Heart left ventricle (tissue), 16 donors: ENCODE results near the gene KLHDC1. TPM values are rescaled to one million over a fixed set of nuclear protein-coding genes. Genes with fewer than 3 reads are reported as not detected.
A peak's percentile ranks its signal among the peaks of the same experiment; 100 is the strongest.
"Not testable (repeated sequence)": the region's sequence is repeated elsewhere in the genome, so short reads cannot be mapped to it uniquely, and the experiment has no call there.

Experiments
- ATAC-seq, 4 donors: fragments of 200-7000 bp; cut with Tn5 transposase; one replicate each; pipeline ENCODE4 v1.9.1; 2020 to 2022; ENCODE audit warnings: moderate library complexity in 4 of 4, mild to moderate bottlenecking in 3 of 4, moderate number of reproducible peaks in 1 of 4
- DNase-seq, 5 donors: peaks; one replicate each; pipeline ENCODE4 v3.0.0-alpha.2; 2020
- H3K27ac ChIP-seq, 12 donors: fragments of 200-600 bp; sonication (generic) in 4 of 12; one replicate each; pipeline versions ENCODE4 v1.5.0 to v1.8.0; 2016 to 2022; ENCODE audit warnings: mild to moderate bottlenecking in 2 of 12
- H3K27me3 ChIP-seq, 9 donors: fragments of 200-600 bp; sonication (generic) in 2 of 9; one replicate each; pipeline versions ENCODE4 v1.5.1 to v1.8.0; 2016 to 2022; ENCODE audit warnings: mild to moderate bottlenecking in 3 of 9
- H3K36me3 ChIP-seq, 9 donors: fragments of 200-600 bp; sonication (generic) in 2 of 9; one replicate each; pipeline versions ENCODE4 v1.5.0 to v1.8.0; 2018 to 2022; ENCODE audit warnings: mild to moderate bottlenecking in 2 of 9
- H3K4me1 ChIP-seq, 12 donors: fragments of 200-600 bp; sonication (generic) in 4 of 12; one replicate each; pipeline versions ENCODE4 v1.5.0 to v1.8.0; 2016 to 2022; ENCODE audit warnings: mild to moderate bottlenecking in 3 of 12
- H3K4me3 ChIP-seq, 12 donors: fragments of 200-600 bp; sonication (generic) in 4 of 12; one replicate each; pipeline versions ENCODE4 v1.5.0 to v1.8.0; 2017 to 2022; ENCODE audit warnings: mild to moderate bottlenecking in 9 of 12, moderate library complexity in 4 of 12
- H3K9me3 ChIP-seq, 12 donors: fragments of 200-600 bp; sonication (generic) in 4 of 12; one replicate each; pipeline versions ENCODE4 v1.5.0 to v1.8.0; 2016 to 2022; ENCODE audit warnings: mild to moderate bottlenecking in 1 of 12
- POLR2A ChIP-seq, 2 donors: fragments of 450-650 bp; IDR thresholded peaks; one replicate each; pipeline ENCODE4 v1.6.1; 2017; ENCODE audit warnings: antibody characterized with exemption in 2 of 2, mild to moderate bottlenecking in 2 of 2, moderate library complexity in 2 of 2
- WGBS, 4 donors: extraction: QIAGEN DNeasy Blood & Tissue Kit in 2 of 4; methylation state at CpG; one replicate each; pipeline versions ENCODE4 v1.1.5 to v1.1.7; 2013 to 2018; 5-methylcytosine and 5-hydroxymethylcytosine counted together
- intact Hi-C, 10 donors: fragments of 100-400 bp; cut with DNase I; formaldehyde crosslinking; loops; one replicate each; pipeline versions ENCODE4 v1.11.1 to v1.14.2; 2022
- polyA plus RNA-seq, 2 donors: library from polyadenylated mRNA; stranded (reverse); fragments of 200-250 nt; gene quantifications; one replicate each; pipeline ENCODE4 v1.2.3, GENCODE V29; 2013
- total RNA-seq, 9 donors: library from RNA; depleted of rRNA in 2 of 9; stranded (reverse); fragments of >200 nt in 2 of 9; fragmentation: NEBNext Ultra II Directional in 3 of 9; extraction: Animal tissue kit (Norgen Biotek cat#: 25700) in 3 of 9; gene quantifications; one replicate each; pipeline versions ENCODE4 v1.1.0 to v1.2.4, GENCODE V29; 2016 to 2023
- TF ChIP-seq, protein P1 (sequence below), 12 donors: fragments of 200-600 bp; sonication (generic) in 4 of 12; IDR thresholded peaks; one replicate each; pipeline versions ENCODE4 v1.5.0 to v1.8.0; 2018 to 2022; ENCODE audit warnings: antibody characterized with exemption in 12 of 12, mild to moderate bottlenecking in 5 of 12
- donor health status: ischemic (EF 13 %, LVEDD 7.1; RV severe dilation, severe dysfunction).
- donor health status: healthy with polysubstance abuse.
- donor health status: DM: no; HTN: yes; CAD: no.
- donor health status: DM: no; HTN: no; CAD: no.
- donor health status: ischemic (EF 25% LVEDD 6.9; RV normal size, moderate dysfunction).
- donor health status: ischemic (EF 25% LVEDD 5.7; RV mildly dilated, moderate dysfunction).
- donor health status: healthy.
- donor health status: DM: yes; HTN: yes; CAD: no.
- donor health status: ischemic (EF 35%, LVEDD 5.7; RV mildly dilated, moderate dysfunction).
- donor health status: nonischemic (EF 11% LVEDD 7.7; RV severe dilation, severe dysfunction).
- donor health status: DM: yes; HTN: yes; CAD: no.
- donor health status: PGD.
- donor health status: ischemic (EF 29% LVEDD 5.4; RV normal size, mild dysfunction).
- donor health status: nonischemic (EF 23%, LVEDD 6.1; RV moderate dilation, normal function).

Gene KLHDC1
- total and polyA plus RNA-seq, 11 donors: 1.1 to 9.8 (median 6.4) TPM

DNA sequence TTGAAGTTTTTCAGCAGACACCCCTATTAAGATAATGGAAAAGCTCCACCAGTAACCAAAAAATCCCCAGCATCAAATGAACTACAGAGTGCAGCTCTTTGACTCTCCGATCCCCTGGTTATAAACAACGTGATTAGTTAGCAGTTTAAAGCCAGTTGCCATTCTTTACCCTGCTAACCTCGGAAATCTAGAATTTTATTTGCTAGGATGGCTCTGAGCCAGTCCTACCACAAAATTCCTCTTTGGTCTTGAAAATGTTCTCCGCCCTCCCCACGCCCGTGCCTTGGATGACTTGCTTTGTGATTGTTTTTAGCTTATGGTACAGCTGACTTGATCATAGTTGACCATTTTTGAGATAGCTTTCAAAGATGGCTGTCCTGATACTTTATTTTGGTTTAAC is 76.3 kb downstream of the KLHDC1 start:
- H3K4me3 ChIP-seq: peak overlapping the region; percentile 59 to 100 (median 95)
- no peaks in the 10 kb centered on the region for H3K9me3 ChIP-seq
- TF ChIP-seq, protein P1, sequence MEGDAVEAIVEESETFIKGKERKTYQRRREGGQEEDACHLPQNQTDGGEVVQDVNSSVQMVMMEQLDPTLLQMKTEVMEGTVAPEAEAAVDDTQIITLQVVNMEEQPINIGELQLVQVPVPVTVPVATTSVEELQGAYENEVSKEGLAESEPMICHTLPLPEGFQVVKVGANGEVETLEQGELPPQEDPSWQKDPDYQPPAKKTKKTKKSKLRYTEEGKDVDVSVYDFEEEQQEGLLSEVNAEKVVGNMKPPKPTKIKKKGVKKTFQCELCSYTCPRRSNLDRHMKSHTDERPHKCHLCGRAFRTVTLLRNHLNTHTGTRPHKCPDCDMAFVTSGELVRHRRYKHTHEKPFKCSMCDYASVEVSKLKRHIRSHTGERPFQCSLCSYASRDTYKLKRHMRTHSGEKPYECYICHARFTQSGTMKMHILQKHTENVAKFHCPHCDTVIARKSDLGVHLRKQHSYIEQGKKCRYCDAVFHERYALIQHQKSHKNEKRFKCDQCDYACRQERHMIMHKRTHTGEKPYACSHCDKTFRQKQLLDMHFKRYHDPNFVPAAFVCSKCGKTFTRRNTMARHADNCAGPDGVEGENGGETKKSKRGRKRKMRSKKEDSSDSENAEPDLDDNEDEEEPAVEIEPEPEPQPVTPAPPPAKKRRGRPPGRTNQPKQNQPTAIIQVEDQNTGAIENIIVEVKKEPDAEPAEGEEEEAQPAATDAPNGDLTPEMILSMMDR (IDR thresholded peaks at IDR 0.05): no peak
- no peak for TF ChIP-seq POLR2A (IDR thresholded peaks at IDR 0.05)
- ATAC-seq (no peak), DNase-seq (no peak)
- H3K36me3 ChIP-seq: peaks cover 0 to 29% (median 19%) of the 10 kb centered on the region in 9 donors
- 31 to 41% (median 32%) methylated on average over 6 of the region's 6 CpGs for whole genome bisulfite sequencing, 4 donors
- intact Hi-C loops: loop anchor here in 7 of 10 donors (5.0 to 10.0 kb wide), 5 partner anchors 74 to 137 kb away; partner anchors contain the start of genes DNAAF2 (in 4 of the 7) and KLHDC1 (in 3 of the 7)
- peak overlapping the region in 11 of 12 donors; percentile 91 to 99 (median 99) for H3K27ac ChIP-seq
- peaks cover 0 to 41% (median 25%) of the 10 kb centered on the region in 12 donors for H3K4me1 ChIP-seq
- no peaks in the 10 kb centered on the region for H3K27me3 ChIP-seq

DNA sequence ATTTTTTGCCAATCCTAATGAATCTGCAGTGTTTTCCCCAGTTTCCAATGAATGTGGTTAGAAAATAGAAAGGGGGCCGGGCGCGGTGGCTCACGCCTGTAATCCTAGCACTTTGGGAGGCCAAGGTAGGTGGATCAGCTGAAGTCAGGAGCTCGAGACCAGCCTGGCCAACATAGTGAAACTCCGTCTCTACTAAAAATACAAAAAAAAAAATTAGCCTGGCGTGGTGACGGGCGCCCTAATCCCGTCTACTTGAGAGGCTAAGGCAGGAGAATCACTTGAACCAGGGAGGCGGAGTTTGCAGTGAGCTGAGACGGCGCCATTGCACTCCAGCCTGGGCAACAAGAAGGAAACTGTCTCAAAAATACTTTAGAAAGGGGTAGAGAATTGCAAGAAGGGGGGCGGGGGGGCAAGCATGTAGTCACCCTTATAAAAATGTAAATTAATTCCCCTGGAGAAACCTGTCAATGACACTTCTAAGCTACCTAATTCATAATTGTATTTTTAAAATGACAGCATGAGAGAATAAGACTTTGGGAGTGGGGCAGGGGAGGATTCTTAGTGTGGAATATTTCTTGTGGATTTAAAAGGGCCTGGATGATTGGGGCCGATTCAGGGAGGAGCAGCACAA is 76.8 kb downstream of the KLHDC1 start:
- TF ChIP-seq, protein P1 (IDR thresholded peaks at IDR 0.05): no peak
- TF ChIP-seq POLR2A (IDR thresholded peaks at IDR 0.05): no peak
- peak overlapping the region in 3 of 12 donors; percentile 9 to 99 (median 97) for H3K27ac ChIP-seq
- H3K9me3 ChIP-seq: no peaks in the 10 kb centered on the region
- 69 to 77% (median 73%) methylated on average over 15 of the region's 15 CpGs for WGBS, 4 donors
- H3K4me3 ChIP-seq: peak overlapping the region in 10 of 12 donors; percentile 59 to 100 (median 96)
- ATAC-seq (no peak), DNase-seq (no peak)
- H3K27me3 ChIP-seq: no peaks in the 10 kb centered on the region
- H3K4me1 ChIP-seq: peaks cover 0 to 42% (median 25%) of the 10 kb centered on the region in 12 donors
- H3K36me3 ChIP-seq: peaks cover 0 to 34% (median 24%) of the 10 kb centered on the region in 9 donors
- intact Hi-C loops: loop anchor here in 7 of 10 donors (5.0 to 10.0 kb wide), 5 partner anchors 75 to 137 kb away; partner anchors contain the start of genes DNAAF2 (in 4 of the 7) and KLHDC1 (in 3 of the 7)

DNA sequence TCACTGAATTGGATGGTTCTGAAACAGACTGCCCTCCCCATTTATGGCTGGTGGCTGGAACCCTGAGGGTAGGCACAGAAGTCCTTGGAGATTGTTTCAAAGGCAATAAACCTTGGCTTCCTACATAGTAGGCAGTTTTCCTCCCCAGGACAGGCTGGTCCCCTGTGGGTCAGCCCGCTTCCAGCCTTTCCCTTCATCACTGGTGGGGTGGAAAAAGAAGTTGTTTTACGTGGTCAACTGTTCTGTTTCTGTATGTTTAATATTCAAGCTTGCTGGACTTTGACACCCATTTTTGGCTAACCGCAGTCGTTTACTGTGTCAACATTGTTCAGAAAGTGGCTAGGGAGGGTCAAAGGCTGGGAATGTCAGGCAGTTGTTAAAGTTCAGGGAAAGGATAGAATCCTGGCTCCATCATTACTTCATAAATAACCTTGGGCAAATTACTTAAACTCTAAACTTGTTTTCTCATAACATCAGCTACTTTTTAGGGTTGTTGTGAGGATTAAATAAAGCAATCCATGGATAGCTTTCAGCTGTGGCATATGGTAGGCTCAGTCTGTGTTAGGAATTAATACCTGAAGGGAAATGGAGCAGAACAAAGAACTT is 77.4 kb downstream of the KLHDC1 start:
- no peaks in the 10 kb centered on the region for H3K9me3 ChIP-seq
- 71 to 82% (median 75%) methylated on average over 4 of the region's 4 CpGs for WGBS, 4 donors
- intact Hi-C loops: no loop called here
- no peaks in the 10 kb centered on the region for H3K27me3 ChIP-seq
- DNase-seq (no peak), ATAC-seq (no peak)
- H3K36me3 ChIP-seq: peaks cover 0 to 40% (median 30%) of the 10 kb centered on the region in 9 donors
- peaks cover 0 to 42% (median 25%) of the 10 kb centered on the region in 12 donors for H3K4me1 ChIP-seq
- H3K4me3 ChIP-seq: peak overlapping the region in 3 of 12 donors; percentile 3 to 100 (median 19)
- peak overlapping the region in 1 of 12 donors; percentile 9 for H3K27ac ChIP-seq
- TF ChIP-seq POLR2A (IDR thresholded peaks at IDR 0.05): no peak
- TF ChIP-seq, protein P1 (IDR thresholded peaks at IDR 0.05): no peak

DNA sequence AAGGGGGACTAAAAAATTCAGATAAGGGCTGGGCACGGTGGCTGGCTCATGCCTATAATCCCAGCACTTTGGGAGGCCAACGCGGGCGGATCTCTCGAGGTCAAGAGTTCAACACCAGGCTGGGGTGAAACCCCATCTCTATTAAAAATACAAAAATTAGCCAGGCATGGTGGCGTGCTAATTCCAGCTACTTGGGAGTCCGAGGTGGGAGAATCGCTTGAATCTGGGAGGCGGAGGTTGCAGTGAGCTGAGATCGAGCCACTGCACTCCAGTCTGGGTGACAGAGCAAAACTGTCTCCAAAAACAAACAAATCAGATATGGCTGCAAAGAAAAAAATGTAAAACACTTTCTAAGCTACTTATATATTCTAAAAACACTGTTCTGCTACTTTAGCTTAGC is 78.8 kb downstream of the KLHDC1 start:
- Histone ChIP-seq H3K4me1 (peaks cover 0 to 41% (median 25%) of the 10 kb centered on the region in 12 donors), H3K36me3 (peaks cover 0 to 54% (median 44%) of the 10 kb centered on the region in 9 donors)
- DNase-seq, H3K27ac ChIP-seq, H3K4me3 ChIP-seq, H3K27me3 ChIP-seq, ATAC-seq, intact Hi-C loops, H3K9me3 ChIP-seq: not testable (repeated sequence)
- whole genome bisulfite sequencing, 4 donors: 89 to 92% (median 91%) methylated on average over 10 of the region's 10 CpGs
